ENCODE measurements around the gene TAS2R19. TPM values are rescaled to one million over a fixed set of nuclear protein-coding genes. Genes with fewer than 3 reads are reported as not detected.
"Not testable (repeated sequence)": the region's sequence is repeated elsewhere in the genome, so short reads cannot be mapped to it uniquely, and the experiment has no call there.

The TAS2R19 gene, protein sequence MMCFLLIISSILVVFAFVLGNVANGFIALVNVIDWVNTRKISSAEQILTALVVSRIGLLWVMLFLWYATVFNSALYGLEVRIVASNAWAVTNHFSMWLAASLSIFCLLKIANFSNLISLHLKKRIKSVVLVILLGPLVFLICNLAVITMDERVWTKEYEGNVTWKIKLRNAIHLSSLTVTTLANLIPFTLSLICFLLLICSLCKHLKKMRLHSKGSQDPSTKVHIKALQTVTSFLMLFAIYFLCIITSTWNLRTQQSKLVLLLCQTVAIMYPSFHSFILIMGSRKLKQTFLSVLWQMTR
- total RNA-seq, result 1 to 10 TPM; 2.1 to 6.8 (median 2.3) TPM
- long read RNA-seq, donor 1, result 0 reads
- long read RNA-seq, donor 2, result 0 reads

- Histone ChIP-seq H3K36me3 (ENCODE audit: low read depth) (no peaks in the 10 kb centered on the region), H3K9me3 (no peaks in the 10 kb centered on the region), H3K4me3 (no peak within 1 kb of the TSS), H3K4me1 (ENCODE audit: low read depth) (no peaks in the 10 kb centered on the region)
- TF ChIP-seq CTCF (IDR thresholded peaks at IDR 0.05), result no peak
- DNase-seq (no peak), ATAC-seq (no peak)
- intact Hi-C loops (cut with DNase I, micrococcal nuclease), result no loop called here
Measured at GRCh38 chr12:11022520-11022919, at the start of gene TAS2R19. Gene TAS2R19 (minus strand): TSS chr12:11022620. CDS start chr12:11022571, 49 bp downstream.

- no peak for TF ChIP-seq CTCF (IDR thresholded peaks at IDR 0.05)
- no peaks in the 10 kb centered on the region for H3K36me3 ChIP-seq (ENCODE audit: low read depth)
- DNase-seq, result no peak
- peak; percentile 23 for ATAC-seq
- intact Hi-C loops (cut with DNase I, micrococcal nuclease), result no loop called here
- H3K4me3 ChIP-seq, result no peak overlapping the region
- peaks cover 3% of the 10 kb centered on the region for H3K4me1 ChIP-seq (ENCODE audit: low read depth)
- H3K9me3 ChIP-seq, result no peaks in the 10 kb centered on the region
Measured at GRCh38 chr12:11071414-11071813, 49.0 kb upstream of the TAS2R19 start.

DNA sequence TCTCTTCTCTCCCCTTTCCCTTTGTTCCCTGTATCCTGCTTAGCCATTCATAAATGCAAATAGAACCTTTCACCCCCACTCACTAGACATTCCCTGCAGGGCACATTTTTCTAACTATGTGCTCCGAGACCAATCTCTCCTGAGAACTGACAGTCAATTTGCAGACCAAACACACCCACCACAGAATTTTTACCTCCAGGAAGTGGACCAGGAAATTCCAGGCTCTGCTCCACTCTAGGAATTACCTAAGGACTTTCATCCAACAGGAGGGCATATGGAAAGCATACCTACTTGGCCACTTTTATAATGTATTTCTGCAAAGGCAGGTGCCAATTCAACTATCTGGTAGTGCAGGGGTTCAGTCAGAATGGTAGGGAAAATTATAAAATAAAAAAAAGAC, 48.6 kb upstream of the TAS2R19 start:
- ATAC-seq (no peak), DNase-seq (no peak)
- H3K4me3 ChIP-seq, result no peak overlapping the region
- peaks cover 3% of the 10 kb centered on the region for H3K4me1 ChIP-seq (ENCODE audit: low read depth)
- H3K9me3 ChIP-seq, result no peaks in the 10 kb centered on the region
- intact Hi-C loops (cut with DNase I, micrococcal nuclease), result no loop called here
- TF ChIP-seq CTCF (IDR thresholded peaks at IDR 0.05), result no peak
- H3K36me3 ChIP-seq (ENCODE audit: low read depth), result no peaks in the 10 kb centered on the region

GRCh38 chr12:11069854-11070365, 47.5 kb upstream of the TAS2R19 start:
- DNase-seq (no peak), ATAC-seq (no peak)
- H3K36me3 ChIP-seq (ENCODE audit: low read depth), result no peaks in the 10 kb centered on the region
- TF ChIP-seq CTCF (IDR thresholded peaks at IDR 0.05), result no peak
- H3K4me1 ChIP-seq (ENCODE audit: low read depth), result peaks cover 3% of the 10 kb centered on the region
- no peak overlapping the region for H3K4me3 ChIP-seq
- intact Hi-C loops (cut with DNase I, micrococcal nuclease), result no loop called here
- no peaks in the 10 kb centered on the region for H3K9me3 ChIP-seq

GRCh38 chr12:11067514-11067913, 45.1 kb upstream of the TAS2R19 start:
- intact Hi-C loops (cut with DNase I, micrococcal nuclease), result no loop called here
- DNase-seq (peak in 1 of 3 donors; percentile 30), ATAC-seq (no peak)
- peaks cover 3% of the 10 kb centered on the region for H3K4me1 ChIP-seq (ENCODE audit: low read depth)
- H3K4me3 ChIP-seq, result no peak overlapping the region
- TF ChIP-seq CTCF (IDR thresholded peaks at IDR 0.05), result no peak
- no peaks in the 10 kb centered on the region for H3K36me3 ChIP-seq (ENCODE audit: low read depth)
- H3K9me3 ChIP-seq, result no peaks in the 10 kb centered on the region

DNA sequence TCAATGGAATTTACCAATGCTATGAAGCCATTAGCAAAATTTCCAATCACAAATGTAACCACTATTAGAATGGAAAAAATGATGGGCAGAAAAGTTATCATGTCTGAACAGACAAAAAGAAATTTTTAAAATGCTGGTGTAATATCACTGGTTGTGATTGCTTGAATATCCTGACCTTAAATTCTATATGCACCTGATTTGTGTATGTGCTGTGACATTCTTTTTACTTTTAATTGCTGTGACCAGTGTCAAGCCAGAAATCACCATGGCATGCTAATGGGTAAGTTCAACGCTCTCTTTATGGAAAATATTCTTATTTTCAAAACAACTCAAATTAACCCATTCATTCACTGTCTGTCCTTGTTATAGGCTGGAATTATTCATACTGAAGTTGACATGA, 39.8 kb upstream of the TAS2R19 start, which contains the start of gene TAS2R46:
TAS2R46 (minus strand) TSS at position 101 of the 400 bp plus-strand sequence; CDS start at position 101, 0 bp downstream.
- H3K4me3 ChIP-seq; H3K4me1 ChIP-seq (ENCODE audit: low read depth); ATAC-seq; H3K9me3 ChIP-seq; DNase-seq; H3K36me3 ChIP-seq (ENCODE audit: low read depth); intact Hi-C loops (cut with DNase I, micrococcal nuclease): not testable (repeated sequence)

Measured in mucosa of descending colon (tissue), 3 donors.